ENCODE data around the gene APOB.

APOB gene

DNA sequence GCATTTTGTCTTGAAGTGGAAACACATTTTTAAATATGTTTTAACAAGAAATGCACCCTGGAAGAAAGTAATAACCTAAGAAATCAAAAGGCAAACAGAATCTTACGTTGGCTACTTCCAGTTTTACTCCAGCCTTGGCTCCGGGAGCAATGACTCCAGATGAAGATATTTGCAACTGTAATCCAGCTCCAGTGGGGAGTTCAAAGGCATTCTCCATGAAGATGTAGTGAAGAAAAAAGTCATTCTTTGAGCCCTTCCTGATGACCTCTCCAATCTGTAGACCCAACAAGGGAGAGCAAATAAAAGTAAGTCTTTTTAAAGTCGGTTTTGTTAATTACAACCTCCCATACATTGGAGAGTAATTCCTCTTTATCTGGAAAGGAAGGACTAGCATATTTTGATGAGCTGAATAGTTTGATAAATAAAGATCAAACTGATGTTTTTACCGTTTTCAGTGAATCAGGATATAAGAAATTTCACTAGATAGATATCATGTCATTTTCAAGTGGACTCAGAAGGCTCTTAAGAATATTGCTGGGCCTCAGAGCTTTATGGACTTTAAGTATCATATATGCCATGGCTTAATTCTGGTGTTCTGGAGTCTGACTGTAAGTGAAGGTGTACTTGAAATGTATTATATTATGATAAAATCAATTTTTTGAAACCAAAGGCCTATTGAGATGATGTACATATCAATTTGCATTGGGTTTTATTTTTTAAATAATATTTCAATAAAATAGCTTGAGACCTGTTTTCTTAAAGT is 20.3 kb downstream of the APOB start:
- Histone ChIP-seq H3K27me3 (ENCODE audit: control insufficient read depth, insufficient read depth, low read length, poor library complexity, severe bottlenecking) (no peaks in the 10 kb centered on the region), H3K4me1 (ENCODE audit: control insufficient read depth, insufficient read depth, low read length) (no peaks in the 10 kb centered on the region), H3K9me3 (ENCODE audit: control insufficient read depth, low read length) (no peaks in the 10 kb centered on the region), H3K4me3 (ENCODE audit: insufficient read depth, low read depth, low read length) (no peak overlapping the region), H3K36me3 (ENCODE audit: control insufficient read depth, insufficient read depth, low read length) (no peaks in the 10 kb centered on the region), H3K27ac (ENCODE audit: insufficient read depth, low read depth, low read length, poor library complexity, severe bottlenecking) (no peak overlapping the region)
- 94 to 96% methylated on average over 3 to 4 of the region's 4 CpGs for WGBS, 2 experiments

DNA sequence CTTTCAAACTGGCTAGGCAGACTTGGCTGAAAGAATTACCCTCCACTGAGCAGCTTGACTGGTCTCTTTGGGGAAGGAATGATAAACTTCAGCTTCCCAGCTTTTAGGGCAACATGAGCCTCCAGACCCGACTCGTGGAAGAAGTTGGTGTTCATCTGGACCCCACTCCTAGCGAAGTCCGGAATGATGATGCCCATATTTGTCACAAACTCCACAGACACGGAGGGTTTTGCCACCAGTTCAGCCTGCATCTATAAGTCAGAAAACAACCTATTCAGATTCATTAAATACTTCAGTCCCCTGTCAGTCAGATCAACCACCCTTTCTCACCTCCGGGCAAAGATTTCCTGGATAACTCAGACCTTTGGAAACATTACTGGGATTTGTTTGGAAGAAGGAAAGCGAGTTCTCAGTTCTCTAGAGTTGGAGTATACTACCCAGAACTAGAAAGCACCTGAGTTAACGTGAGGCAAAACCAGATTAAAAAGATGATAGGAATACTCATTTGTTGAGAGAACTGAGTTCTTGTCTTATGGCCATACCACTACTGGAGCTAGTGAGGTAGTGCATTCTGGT is 21.0 kb downstream of the APOB start:
- Histone ChIP-seq H3K27ac (ENCODE audit: insufficient read depth, low read depth, low read length, poor library complexity, severe bottlenecking) (no peak overlapping the region), H3K27me3 (ENCODE audit: control insufficient read depth, insufficient read depth, low read length, poor library complexity, severe bottlenecking) (no peaks in the 10 kb centered on the region), H3K9me3 (ENCODE audit: control insufficient read depth, low read length) (no peaks in the 10 kb centered on the region), H3K4me1 (ENCODE audit: control insufficient read depth, insufficient read depth, low read length) (no peaks in the 10 kb centered on the region), H3K36me3 (ENCODE audit: control insufficient read depth, insufficient read depth, low read length) (no peaks in the 10 kb centered on the region), H3K4me3 (ENCODE audit: insufficient read depth, low read depth, low read length) (no peak overlapping the region)
- WGBS, 2 experiments: 90 to 96% methylated on average over 8 of the region's 8 CpGs

DNA sequence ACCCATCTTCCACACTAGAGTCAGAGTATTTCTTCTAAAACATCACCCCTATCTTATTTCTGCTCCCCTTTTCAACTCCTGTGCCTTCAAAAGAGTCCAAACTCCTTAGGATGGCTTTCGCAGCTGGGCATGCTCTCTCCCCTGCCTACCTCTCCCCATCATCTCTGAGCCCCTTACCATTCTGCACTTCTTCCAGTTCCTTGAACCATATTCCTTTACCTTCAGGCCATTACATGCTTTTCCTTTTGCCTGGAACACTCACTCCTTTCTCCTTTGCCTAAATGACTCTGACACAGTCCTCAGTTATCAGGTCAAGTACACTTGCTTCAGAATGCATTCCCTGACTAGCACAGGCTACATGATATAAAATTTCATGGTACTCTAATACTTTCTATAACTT is 22.4 kb downstream of the APOB start:
- WGBS, 2 experiments: 92 to 98% methylated on average over 1 of the region's 1 CpG
- Histone ChIP-seq H3K36me3 (ENCODE audit: control insufficient read depth, insufficient read depth, low read length) (no peaks in the 10 kb centered on the region), H3K27me3 (ENCODE audit: control insufficient read depth, insufficient read depth, low read length, poor library complexity, severe bottlenecking) (no peaks in the 10 kb centered on the region)

DNA sequence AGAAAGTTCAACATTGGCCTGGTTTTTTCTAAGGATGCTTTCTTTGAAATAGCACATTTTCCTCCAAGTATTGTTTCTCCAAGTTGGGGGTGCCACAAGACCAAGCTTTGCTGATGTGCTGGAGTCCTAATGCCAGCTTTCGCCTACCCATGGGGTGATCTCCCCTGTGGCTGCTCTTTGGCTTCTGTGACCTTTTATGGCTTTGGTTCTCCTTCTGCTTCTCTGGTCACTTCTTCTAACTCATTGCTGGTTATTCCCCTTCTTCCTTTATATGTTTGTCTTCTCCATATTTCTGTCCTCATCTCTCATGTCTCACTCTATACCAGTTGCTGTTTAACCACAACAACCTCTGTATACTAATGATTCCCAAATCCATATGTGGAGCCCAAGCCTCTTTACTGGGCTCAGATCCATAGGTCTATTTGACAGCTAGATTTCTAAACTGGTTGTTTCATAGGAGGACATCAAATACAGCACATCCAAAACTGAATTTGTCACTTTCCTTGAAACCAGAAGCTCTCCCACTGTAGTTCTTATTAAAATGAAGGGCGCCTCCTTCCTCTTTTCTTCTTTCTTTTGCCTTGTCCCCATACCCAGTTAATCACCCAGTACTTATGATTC is 23.1 kb downstream of the APOB start:
- Histone ChIP-seq H3K4me3 (ENCODE audit: insufficient read depth, low read depth, low read length) (no peak overlapping the region), H3K36me3 (ENCODE audit: control insufficient read depth, insufficient read depth, low read length) (no peaks in the 10 kb centered on the region), H3K4me1 (ENCODE audit: control insufficient read depth, insufficient read depth, low read length) (no peaks in the 10 kb centered on the region), H3K9me3 (ENCODE audit: control insufficient read depth, low read length) (no peaks in the 10 kb centered on the region), H3K27ac (ENCODE audit: insufficient read depth, low read depth, low read length, poor library complexity, severe bottlenecking) (no peak overlapping the region), H3K27me3 (ENCODE audit: control insufficient read depth, insufficient read depth, low read length, poor library complexity, severe bottlenecking) (no peaks in the 10 kb centered on the region)
- 92 to 96% methylated on average over 2 of the region's 2 CpGs for WGBS, 2 experiments

More for the DNA sequence above, 22.4 kb downstream of the APOB start:
- H3K4me1 ChIP-seq (ENCODE audit: control insufficient read depth, insufficient read depth, low read length): no peaks in the 10 kb centered on the region
- no peak overlapping the region for H3K27ac ChIP-seq (ENCODE audit: insufficient read depth, low read depth, low read length, poor library complexity, severe bottlenecking)
- no peak overlapping the region for H3K4me3 ChIP-seq (ENCODE audit: insufficient read depth, low read depth, low read length)
- H3K9me3 ChIP-seq (ENCODE audit: control insufficient read depth, low read length): no peaks in the 10 kb centered on the region

DNA sequence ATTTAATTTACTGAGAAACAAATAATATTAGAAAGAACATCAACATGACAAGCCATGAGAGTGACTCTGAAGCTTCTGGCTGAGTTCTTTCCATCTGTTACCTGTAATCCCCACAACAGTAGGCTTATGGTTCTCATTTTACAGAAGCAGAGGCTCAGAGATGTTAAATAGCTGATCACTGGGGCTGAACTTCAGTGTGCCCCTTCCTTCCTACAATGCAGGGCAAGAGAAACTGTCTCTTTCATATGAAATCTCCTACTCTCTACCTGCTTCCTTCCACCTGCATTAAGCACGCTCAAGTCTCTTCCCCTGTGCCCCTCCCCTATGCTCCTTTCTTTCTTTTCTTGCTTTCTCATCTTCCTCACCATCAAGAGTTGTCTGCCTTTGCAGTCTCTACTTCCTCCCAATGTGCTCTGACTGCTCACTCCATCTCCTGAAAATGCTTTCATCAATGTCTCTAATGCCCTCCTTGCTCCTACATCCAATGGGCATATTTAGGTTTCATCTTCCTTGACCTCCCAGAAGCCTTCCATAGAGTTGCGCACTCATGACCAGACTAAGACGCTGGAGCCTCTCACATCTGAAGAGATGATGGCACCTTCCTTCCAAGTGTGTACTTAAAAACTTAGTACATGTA is 23.7 kb downstream of the APOB start:
- H3K9me3 ChIP-seq (ENCODE audit: control insufficient read depth, low read length): no peaks in the 10 kb centered on the region
- H3K36me3 ChIP-seq (ENCODE audit: control insufficient read depth, insufficient read depth, low read length): no peaks in the 10 kb centered on the region
- H3K4me1 ChIP-seq (ENCODE audit: control insufficient read depth, insufficient read depth, low read length): no peaks in the 10 kb centered on the region
- no peaks in the 10 kb centered on the region for H3K27me3 ChIP-seq (ENCODE audit: control insufficient read depth, insufficient read depth, low read length, poor library complexity, severe bottlenecking)
- H3K4me3 ChIP-seq (ENCODE audit: insufficient read depth, low read depth, low read length): no peak overlapping the region
- 93 to 95% methylated on average over 3 of the region's 3 CpGs for WGBS, 2 experiments
- no peak overlapping the region for H3K27ac ChIP-seq (ENCODE audit: insufficient read depth, low read depth, low read length, poor library complexity, severe bottlenecking)

DNA sequence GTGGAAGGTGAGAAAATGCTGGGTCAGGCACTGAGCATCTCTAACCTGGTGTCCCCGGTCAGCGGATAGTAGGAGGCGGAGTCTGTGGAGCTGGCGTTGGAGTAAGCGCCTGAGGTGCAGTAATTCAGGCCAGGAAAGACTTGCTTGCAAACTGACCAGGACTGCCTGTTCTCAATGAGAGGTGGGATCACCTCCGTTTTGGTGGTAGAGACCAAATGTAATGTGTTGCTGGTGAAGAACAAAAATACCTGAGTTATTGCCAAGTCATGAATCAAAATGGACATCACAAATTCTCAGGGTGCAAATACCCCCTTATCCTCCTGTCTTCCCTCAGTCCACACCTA is 24.2 kb downstream of the APOB start:
- Histone ChIP-seq H3K4me3 (ENCODE audit: insufficient read depth, low read depth, low read length) (no peak overlapping the region), H3K36me3 (ENCODE audit: control insufficient read depth, insufficient read depth, low read length) (no peaks in the 10 kb centered on the region), H3K9me3 (ENCODE audit: control insufficient read depth, low read length) (no peaks in the 10 kb centered on the region), H3K27ac (ENCODE audit: insufficient read depth, low read depth, low read length, poor library complexity, severe bottlenecking) (no peak overlapping the region), H3K27me3 (ENCODE audit: control insufficient read depth, insufficient read depth, low read length, poor library complexity, severe bottlenecking) (no peaks in the 10 kb centered on the region), H3K4me1 (ENCODE audit: control insufficient read depth, insufficient read depth, low read length) (no peaks in the 10 kb centered on the region)
- WGBS, 2 experiments: 93 to 94% methylated on average over 6 of the region's 6 CpGs

DNA sequence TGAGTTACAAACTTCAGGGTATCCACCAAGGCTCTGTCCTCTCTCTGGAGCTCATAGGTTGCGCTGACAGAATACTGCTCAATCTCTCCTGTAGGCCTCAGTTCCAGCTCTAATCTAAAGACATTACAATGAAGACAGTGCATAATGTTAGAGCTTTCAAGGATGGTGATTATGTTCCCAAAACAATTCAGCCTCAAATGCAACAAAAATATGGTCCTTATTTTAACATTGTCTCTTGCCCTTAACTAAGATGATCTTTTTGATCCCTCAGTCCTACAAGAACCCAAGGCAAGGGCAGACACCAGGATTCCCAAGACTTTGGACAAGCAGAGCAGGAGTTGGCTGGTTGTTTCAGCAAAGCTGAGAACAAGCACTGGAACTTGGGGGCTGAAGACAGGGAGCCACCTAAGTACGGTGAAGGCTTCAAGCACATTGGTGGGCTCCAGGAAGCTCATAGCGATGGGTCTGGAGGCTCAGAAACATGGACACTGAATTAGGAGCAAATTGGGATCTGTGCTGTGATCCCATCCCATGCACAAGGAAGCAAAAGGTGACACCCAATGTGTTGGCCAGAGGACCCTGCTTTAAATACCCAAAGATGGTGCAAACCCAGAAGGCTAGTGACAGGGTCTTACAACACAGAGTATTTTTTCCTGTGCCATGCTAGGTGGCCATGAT is 24.7 kb downstream of the APOB start:
- 94 to 95% methylated on average over 3 of the region's 3 CpGs for WGBS, 2 experiments
- no peaks in the 10 kb centered on the region for H3K4me1 ChIP-seq (ENCODE audit: control insufficient read depth, insufficient read depth, low read length)
- no peaks in the 10 kb centered on the region for H3K27me3 ChIP-seq (ENCODE audit: control insufficient read depth, insufficient read depth, low read length, poor library complexity, severe bottlenecking)
- no peaks in the 10 kb centered on the region for H3K36me3 ChIP-seq (ENCODE audit: control insufficient read depth, insufficient read depth, low read length)
- H3K27ac ChIP-seq (ENCODE audit: insufficient read depth, low read depth, low read length, poor library complexity, severe bottlenecking): no peak overlapping the region
- no peak overlapping the region for H3K4me3 ChIP-seq (ENCODE audit: insufficient read depth, low read depth, low read length)
- no peaks in the 10 kb centered on the region for H3K9me3 ChIP-seq (ENCODE audit: control insufficient read depth, low read length)

DNA sequence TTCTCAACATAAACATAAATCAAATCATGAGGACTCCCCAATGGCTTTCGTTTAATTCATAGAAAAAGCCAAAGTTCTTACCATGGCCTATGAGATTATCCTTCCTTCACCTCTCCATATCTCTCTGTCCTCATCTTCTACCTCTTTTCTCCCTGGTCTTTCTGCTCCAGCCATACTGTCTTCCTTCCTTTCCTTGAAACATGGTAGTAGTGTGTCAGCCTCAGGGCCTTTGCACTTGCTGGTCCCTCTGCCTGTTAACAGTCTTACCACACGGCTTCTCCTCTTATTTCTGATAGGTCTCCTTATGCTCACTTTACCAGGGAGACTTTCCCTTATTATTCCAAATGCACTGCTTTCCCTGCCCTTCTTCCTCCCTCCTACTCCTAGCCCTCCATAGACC is 25.6 kb downstream of the APOB start:
- Histone ChIP-seq H3K27me3 (ENCODE audit: control insufficient read depth, insufficient read depth, low read length, poor library complexity, severe bottlenecking) (no peaks in the 10 kb centered on the region), H3K27ac (ENCODE audit: insufficient read depth, low read depth, low read length, poor library complexity, severe bottlenecking) (no peak overlapping the region), H3K9me3 (ENCODE audit: control insufficient read depth, low read length) (no peaks in the 10 kb centered on the region), H3K4me1 (ENCODE audit: control insufficient read depth, insufficient read depth, low read length) (no peaks in the 10 kb centered on the region), H3K4me3 (ENCODE audit: insufficient read depth, low read depth, low read length) (no peak overlapping the region), H3K36me3 (ENCODE audit: control insufficient read depth, insufficient read depth, low read length) (no peaks in the 10 kb centered on the region)
- 91 to 98% methylated on average over 2 of the region's 2 CpGs for WGBS, 2 experiments

DNA sequence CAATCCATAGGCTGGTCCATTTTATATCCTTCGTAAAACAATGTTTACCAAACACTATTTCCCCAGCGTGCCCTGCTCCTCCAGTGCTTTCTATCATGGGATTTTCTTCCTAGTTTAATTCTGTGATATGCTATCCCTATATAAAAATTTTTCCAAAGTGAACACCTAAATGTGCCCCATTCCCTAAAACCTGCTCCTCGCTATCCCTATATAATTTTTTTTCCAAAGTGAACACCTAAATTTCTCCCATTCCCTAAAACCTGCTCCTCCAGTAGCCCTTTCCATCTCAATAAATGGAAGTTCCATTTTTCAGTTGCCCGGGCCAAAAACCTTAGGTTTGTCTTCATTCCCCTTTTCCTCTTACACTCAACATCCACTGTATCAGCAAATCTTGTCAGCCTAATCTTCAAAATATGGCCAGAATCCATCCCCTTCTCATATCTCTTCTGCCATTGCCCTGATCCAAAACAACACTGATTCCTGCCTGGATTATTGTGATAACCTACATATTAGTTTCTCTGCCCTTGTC is 26.1 kb downstream of the APOB start:
- Histone ChIP-seq H3K27me3 (ENCODE audit: control insufficient read depth, insufficient read depth, low read length, poor library complexity, severe bottlenecking) (no peaks in the 10 kb centered on the region), H3K27ac (ENCODE audit: insufficient read depth, low read depth, low read length, poor library complexity, severe bottlenecking) (no peak overlapping the region), H3K4me3 (ENCODE audit: insufficient read depth, low read depth, low read length) (no peak overlapping the region), H3K9me3 (ENCODE audit: control insufficient read depth, low read length) (no peaks in the 10 kb centered on the region), H3K36me3 (ENCODE audit: control insufficient read depth, insufficient read depth, low read length) (no peaks in the 10 kb centered on the region), H3K4me1 (ENCODE audit: control insufficient read depth, insufficient read depth, low read length) (no peaks in the 10 kb centered on the region)
- WGBS, 2 experiments: 90 to 95% methylated on average over 4 of the region's 4 CpGs

DNA sequence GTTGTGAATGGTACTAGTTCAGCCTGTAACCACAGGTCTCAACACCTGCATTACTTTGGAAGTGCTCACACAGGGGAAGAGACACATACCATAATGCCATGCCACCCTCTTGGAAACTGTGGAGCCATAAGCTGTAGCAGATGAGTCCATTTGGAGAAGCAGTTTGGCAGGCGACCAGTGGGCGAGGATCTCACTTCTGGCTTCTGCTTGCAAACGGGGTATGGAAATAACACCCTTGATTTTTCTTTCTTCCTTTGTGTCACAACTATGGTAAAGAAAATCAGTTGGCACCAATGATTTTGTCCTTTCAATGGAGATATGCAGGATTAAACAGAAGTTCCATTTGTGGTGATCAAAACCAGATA is 28.6 kb downstream of the APOB start:
- H3K27ac ChIP-seq (ENCODE audit: insufficient read depth, low read depth, low read length, poor library complexity, severe bottlenecking): no peak overlapping the region
- H3K4me3 ChIP-seq (ENCODE audit: insufficient read depth, low read depth, low read length): no peak overlapping the region
- H3K27me3 ChIP-seq (ENCODE audit: control insufficient read depth, insufficient read depth, low read length, poor library complexity, severe bottlenecking): no peaks in the 10 kb centered on the region
- WGBS, 2 experiments: 90 to 94% methylated on average over 3 of the region's 3 CpGs
- H3K36me3 ChIP-seq (ENCODE audit: control insufficient read depth, insufficient read depth, low read length): no peaks in the 10 kb centered on the region
- H3K4me1 ChIP-seq (ENCODE audit: control insufficient read depth, insufficient read depth, low read length): no peaks in the 10 kb centered on the region
- H3K9me3 ChIP-seq (ENCODE audit: control insufficient read depth, low read length): no peaks in the 10 kb centered on the region

All from ectodermal cell (in vitro differentiated cells).